ENCODE measurements around the gene NGLY1.

The NGLY1 gene

DNA sequence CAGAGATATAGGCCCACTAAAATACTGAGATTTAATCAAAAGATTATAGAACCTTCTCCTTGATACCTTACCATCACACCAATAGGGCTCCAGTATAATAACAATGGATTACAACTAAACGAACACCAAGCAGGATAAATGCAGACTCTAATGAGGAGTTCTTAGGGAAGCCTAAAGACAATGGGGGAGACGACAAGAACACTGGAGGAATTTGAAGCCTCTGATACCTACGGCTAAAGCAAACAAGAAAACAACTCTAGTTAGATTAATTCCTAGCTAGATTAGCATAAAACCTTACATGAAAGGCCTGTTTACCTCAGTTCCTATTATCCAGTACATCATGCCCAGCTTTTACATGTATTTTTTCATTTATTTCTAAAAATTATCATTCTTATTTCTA is 35.1 kb downstream of the NGLY1 start:
- no peak overlapping the region for H3K4me3 ChIP-seq (ENCODE audit: low read depth, low read length)
- DNase-seq (ENCODE audit: low read depth): no peak
- TF ChIP-seq, protein P1, sequence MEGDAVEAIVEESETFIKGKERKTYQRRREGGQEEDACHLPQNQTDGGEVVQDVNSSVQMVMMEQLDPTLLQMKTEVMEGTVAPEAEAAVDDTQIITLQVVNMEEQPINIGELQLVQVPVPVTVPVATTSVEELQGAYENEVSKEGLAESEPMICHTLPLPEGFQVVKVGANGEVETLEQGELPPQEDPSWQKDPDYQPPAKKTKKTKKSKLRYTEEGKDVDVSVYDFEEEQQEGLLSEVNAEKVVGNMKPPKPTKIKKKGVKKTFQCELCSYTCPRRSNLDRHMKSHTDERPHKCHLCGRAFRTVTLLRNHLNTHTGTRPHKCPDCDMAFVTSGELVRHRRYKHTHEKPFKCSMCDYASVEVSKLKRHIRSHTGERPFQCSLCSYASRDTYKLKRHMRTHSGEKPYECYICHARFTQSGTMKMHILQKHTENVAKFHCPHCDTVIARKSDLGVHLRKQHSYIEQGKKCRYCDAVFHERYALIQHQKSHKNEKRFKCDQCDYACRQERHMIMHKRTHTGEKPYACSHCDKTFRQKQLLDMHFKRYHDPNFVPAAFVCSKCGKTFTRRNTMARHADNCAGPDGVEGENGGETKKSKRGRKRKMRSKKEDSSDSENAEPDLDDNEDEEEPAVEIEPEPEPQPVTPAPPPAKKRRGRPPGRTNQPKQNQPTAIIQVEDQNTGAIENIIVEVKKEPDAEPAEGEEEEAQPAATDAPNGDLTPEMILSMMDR (IDR thresholded peaks at IDR 0.05; ENCODE audit: insufficient read depth, low read depth, low read length, missing control alignments): no peak

DNA sequence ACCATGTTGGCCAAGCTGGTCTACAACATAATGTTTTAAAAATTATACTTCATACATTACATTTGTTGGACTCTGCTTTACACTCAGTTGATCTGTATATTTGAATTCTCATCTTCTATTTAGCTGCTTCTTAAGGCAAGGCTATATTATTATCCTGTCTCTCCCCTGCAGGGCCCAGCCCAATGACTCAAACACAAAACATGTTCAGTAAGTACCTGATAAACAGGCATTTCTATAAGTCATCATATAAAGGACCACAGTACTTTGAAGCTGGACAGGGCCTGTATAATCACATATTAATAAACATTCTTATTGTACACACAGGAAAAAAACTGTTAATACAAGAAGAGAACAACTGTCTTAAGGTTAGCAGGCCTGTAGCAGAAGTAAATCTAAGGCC is 36.2 kb downstream of the NGLY1 start:
- DNase-seq (ENCODE audit: low read depth): no peak

DNA sequence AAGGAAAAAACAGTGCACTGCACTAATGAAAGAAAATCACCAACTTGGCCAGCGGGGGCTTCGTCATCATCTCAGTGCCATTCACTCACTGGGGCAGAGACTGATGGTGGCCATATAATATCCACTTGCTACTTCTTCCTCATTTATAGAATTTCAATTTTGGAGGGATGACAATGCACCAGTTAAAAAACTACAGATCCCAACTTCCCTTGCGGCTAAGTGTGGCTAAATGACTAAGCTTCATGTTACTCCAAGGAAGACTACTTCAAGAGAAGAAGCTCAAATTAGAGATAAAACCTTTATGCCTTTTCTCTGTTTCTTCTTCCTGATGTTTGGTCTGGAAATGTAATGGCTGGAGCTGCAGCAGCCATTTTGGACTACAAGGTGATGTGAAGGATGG is 38.8 kb downstream of the NGLY1 start:
- no peak overlapping the region for H3K4me3 ChIP-seq (ENCODE audit: low read depth, low read length)
- no peak for DNase-seq (ENCODE audit: low read depth)
- TF ChIP-seq, protein P1 (IDR thresholded peaks at IDR 0.05; ENCODE audit: insufficient read depth, low read depth, low read length, missing control alignments): no peak

More for the DNA sequence above, 36.2 kb downstream of the NGLY1 start:
- TF ChIP-seq, protein P1 (IDR thresholded peaks at IDR 0.05; ENCODE audit: insufficient read depth, low read depth, low read length, missing control alignments): no peak
- no peak overlapping the region for H3K4me3 ChIP-seq (ENCODE audit: low read depth, low read length)

DNA sequence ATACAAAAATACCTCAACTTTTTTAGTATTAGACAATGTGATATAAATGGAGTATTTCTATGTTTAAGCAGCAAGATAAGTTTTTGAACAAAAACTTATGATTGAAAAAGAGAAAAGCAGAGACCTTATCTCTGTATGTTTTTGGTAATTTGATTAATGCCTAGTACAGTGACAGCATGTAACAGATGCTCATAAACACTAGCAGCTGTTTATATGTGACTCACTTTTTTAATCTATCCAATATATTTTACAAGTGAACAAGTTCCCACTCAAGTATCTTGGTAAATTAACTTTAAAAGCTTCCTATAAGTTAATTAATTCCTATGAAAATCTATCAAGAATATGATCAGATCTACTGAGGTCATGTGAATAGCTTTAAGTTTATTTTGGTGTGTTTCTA is 55.1 kb downstream of the NGLY1 start:
- TF ChIP-seq, protein P1 (IDR thresholded peaks at IDR 0.05; ENCODE audit: insufficient read depth, low read depth, low read length, missing control alignments): no peak
- DNase-seq (ENCODE audit: low read depth): no peak
- no peak overlapping the region for H3K4me3 ChIP-seq (ENCODE audit: low read depth, low read length)

DNA sequence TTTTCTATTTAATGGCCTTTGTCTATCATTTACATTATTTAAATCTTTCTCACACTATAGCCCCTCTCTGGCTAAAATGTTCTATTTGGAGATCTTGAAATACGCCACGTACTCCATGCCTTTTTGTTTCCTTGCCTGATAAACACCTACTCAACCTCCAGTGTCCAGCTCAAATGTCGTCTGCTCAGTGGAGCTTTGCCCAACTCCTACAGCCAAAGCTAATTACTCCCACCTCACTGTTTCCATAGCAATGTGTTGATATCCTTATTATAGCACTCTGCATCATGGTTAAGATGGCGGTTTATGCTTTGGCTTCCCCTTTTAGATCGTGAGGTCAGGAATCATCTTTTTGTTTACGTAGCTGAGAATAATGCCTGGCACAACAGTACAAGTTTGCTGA is 55.9 kb downstream of the NGLY1 start:
- TF ChIP-seq, protein P1 (IDR thresholded peaks at IDR 0.05; ENCODE audit: insufficient read depth, low read depth, low read length, missing control alignments): no peak
- no peak for DNase-seq (ENCODE audit: low read depth)
- H3K4me3 ChIP-seq (ENCODE audit: low read depth, low read length): no peak overlapping the region

DNA sequence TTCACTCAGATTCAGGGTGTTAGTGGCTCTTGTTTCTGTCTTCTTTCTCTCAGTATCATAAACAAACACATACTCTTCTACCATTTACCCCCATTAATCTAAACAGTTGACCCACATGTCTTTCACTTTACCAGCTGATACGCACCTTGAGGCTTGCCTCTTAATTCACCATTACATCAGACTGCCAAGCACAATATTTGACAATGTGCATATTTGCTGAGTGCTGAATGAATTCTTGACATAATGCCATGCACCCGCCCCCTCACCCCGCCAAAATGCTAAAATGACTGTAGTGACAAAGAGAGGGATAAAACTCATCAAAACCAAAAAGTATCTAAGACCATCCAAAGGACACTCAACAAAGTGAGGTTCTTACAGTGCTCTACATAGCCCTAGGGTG is 57.4 kb downstream of the NGLY1 start:
- no peak overlapping the region for H3K4me3 ChIP-seq (ENCODE audit: low read depth, low read length)
- TF ChIP-seq, protein P1 (IDR thresholded peaks at IDR 0.05; ENCODE audit: insufficient read depth, low read depth, low read length, missing control alignments): no peak
- DNase-seq (ENCODE audit: low read depth): no peak

DNA sequence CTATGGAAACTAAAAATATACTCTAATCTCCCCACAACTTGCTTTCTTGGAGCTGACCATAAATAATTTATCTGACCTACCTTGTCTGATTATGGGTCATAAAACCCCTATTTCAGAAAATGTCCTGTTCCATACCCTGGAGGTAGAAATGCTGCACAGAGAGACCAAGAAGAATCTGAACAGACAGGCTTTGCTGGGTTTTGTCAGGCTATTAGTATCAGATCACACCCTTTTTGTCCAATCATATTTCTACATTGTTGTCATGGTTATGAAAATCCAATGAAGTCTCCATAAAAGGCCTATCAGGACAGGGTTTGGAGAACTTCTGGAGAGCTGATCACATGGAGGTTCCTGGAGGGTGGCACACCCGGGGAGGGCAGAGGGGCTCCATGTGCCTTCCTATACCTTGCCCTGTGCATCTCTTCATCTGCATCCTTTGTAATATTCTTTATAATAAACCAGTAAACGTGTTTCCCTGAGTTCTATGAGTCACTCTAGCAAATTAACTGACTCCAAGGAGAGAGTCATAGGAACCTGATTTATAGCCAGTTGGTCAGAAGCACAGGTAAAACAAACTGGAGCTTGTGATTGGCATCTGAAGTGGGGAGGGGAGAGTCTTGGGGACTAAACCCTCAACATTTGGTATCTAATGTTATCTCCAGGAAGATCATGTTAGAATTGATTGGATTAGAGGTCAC is 58.1 kb downstream of the NGLY1 start:
- TF ChIP-seq, protein P1 (IDR thresholded peaks at IDR 0.05; ENCODE audit: insufficient read depth, low read depth, low read length, missing control alignments): no peak
- H3K4me3 ChIP-seq (ENCODE audit: low read depth, low read length): no peak overlapping the region
- no peak for DNase-seq (ENCODE audit: low read depth)
